BLaER1 treated with 17β-estradiol and CSF1 and Interleukin-3, amounts not matched to agents 10 nM and 100 nM (cell line): Measurements from ENCODE around the gene CENPC.

Experiments used
- H3K27ac ChIP-seq, 11 experiments: shearing (Covaris generic); formaldehyde crosslinking; 2 replicates each; pipeline ENCODE4 v1.8.1; 2022
- H3K27me3 ChIP-seq, 11 experiments: shearing (Covaris generic); formaldehyde crosslinking; 2 replicates each; pipeline ENCODE4 v1.8.1; 2022
- H3K36me3 ChIP-seq, 11 experiments: shearing (Covaris generic); formaldehyde crosslinking; 2 replicates each; pipeline ENCODE4 v1.8.1; 2022
- H3K4me1 ChIP-seq, 10 experiments: shearing (Covaris generic); formaldehyde crosslinking; 2 replicates each; pipeline ENCODE4 v1.8.1; 2022
- H3K4me2 ChIP-seq, 11 experiments: shearing (Covaris generic); formaldehyde crosslinking; 2 replicates each; pipeline ENCODE4 v1.8.1; 2022
- H3K4me3 ChIP-seq, 10 experiments: shearing (Covaris generic); formaldehyde crosslinking; 2 replicates each; pipeline ENCODE4 v1.8.1; 2022
- H3K9ac ChIP-seq, 11 experiments: shearing (Covaris generic); formaldehyde crosslinking; 2 replicates each; pipeline ENCODE4 v1.8.1; 2022
- H3K9me3 ChIP-seq, 11 experiments: shearing (Covaris generic); formaldehyde crosslinking; replicated peaks in 1 of 11; 2 replicates each; pipeline ENCODE4 v1.8.1; 2022
- H4K20me1 ChIP-seq, 11 experiments: shearing (Covaris generic); formaldehyde crosslinking; 2 replicates each; pipeline ENCODE4 v1.8.1; 2022
- Cebpa-rat ChIP-seq, 11 experiments: shearing (Covaris generic); IDR thresholded peaks; 2 replicates each; pipeline ENCODE4 v1.8.1; 2022

The CENPC gene

DNA sequence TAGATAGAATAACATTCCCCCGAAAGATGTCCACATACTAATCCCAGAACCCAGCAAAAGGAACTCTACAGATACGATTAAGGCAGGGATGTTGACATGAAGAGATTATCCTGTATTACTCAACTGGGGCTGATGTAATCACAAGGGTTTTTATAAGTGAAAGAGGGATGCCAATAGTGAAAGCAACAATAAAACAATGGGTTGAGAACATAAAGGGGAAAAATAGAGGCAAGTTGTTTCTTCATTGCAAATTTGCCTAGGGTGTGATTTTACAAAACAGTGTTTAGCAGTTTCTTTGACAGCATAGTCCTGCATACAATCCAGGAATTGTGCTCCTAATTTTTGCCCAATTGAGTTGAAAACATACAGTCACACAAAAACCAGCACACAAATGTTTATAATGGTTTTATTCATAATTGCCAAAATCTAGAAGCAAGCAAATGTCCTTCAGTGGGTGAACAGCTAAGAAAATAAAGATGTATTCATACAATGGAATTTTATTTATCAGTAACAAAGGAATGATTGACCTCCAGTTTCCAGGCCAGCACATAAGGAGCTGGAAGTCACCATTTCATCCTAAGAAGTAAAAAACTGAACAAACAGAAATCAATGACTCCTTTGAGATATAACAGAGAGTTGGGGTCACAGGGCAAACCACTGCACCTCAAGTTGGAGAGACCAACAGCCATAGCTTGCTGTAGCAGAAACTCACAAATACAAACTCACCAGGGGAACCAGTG lies 107.2 kb downstream of the CENPC start:
- Histone ChIP-seq H3K9me3 (peaks cover 0 to 7% (median 0%) of the 10 kb centered on the region in 11 experiments; a peak in 2 of 22 replicates), H3K27me3 (no peaks in the 10 kb centered on the region), H3K27ac (no peak overlapping the region), H3K9ac (no peak overlapping the region), H3K36me3 (peaks cover 9 to 57% (median 20%) of the 10 kb centered on the region in 11 experiments; a peak in 18 of 22 replicates), H3K4me1 (peaks cover 0 to 7% (median 0%) of the 10 kb centered on the region in 10 experiments; a peak in 1 of 20 replicates), H4K20me1 (no peaks in the 10 kb centered on the region), H3K4me3 (no peak overlapping the region), H3K4me2 (peak overlapping the region in 1 of 11 experiments; percentile 12; a peak in 1 of 22 replicates)
- no peak for TF ChIP-seq Cebpa-rat (IDR thresholded peaks at IDR 0.05)

DNA sequence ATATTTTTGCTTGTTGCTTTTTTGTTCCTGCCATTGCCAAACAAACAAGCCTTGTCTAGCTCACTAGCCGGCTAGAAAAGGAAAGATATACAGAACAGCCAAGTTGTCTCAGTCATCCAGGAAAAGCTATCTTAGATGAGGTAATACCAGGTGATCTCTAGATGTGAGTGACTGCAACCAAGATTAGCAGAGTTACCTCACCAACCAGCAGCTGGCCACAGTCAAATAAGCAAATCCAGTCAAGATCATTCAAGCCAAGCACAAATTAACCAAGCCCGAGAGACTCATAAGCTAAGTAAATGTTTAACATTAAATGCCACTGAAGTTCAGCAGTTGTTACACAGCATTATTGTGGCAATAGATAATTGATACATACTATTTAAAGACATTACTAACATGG lies 108.6 kb downstream of the CENPC start:
- Histone ChIP-seq H3K36me3 (peaks cover 2 to 44% (median 16%) of the 10 kb centered on the region in 11 experiments; a peak in 17 of 22 replicates), H3K4me3 (no peak overlapping the region), H3K27ac (no peak overlapping the region), H3K9me3 (peaks cover 0 to 5% (median 0%) of the 10 kb centered on the region in 11 experiments; a peak in 1 of 22 replicates), H4K20me1 (no peaks in the 10 kb centered on the region), H3K27me3 (no peaks in the 10 kb centered on the region), H3K9ac (no peak overlapping the region), H3K4me1 (peaks cover 0 to 7% (median 0%) of the 10 kb centered on the region in 10 experiments; a peak in 1 of 20 replicates), H3K4me2 (no peak overlapping the region)
- no peak for TF ChIP-seq Cebpa-rat (IDR thresholded peaks at IDR 0.05)

DNA sequence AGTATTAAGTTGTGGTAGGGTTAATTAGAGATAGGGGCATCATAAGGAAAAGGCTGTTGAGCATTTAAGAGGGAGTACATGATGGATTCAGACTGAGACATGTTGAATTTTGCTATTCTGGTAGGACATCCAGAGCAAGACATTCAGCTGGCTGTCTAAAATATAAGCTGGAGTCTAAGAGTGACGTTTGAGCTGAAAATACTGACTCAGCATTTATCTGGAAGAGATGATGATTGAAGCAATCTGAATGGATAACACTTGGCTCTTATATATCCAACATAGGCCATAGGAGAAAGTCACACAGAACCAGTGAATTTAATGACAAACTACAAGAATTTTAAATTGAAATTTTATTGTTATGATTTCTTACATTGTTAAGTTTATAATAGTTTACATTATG lies 114.3 kb downstream of the CENPC start:
- H4K20me1 ChIP-seq: no peaks in the 10 kb centered on the region
- H3K27me3 ChIP-seq: no peaks in the 10 kb centered on the region
- no peaks in the 10 kb centered on the region for H3K4me1 ChIP-seq
- no peak overlapping the region for H3K4me2 ChIP-seq
- H3K9me3 ChIP-seq: 0 out of 22 replicates have a peak, but pooled peaks cover 0 to 5% (median 0%) of the 10 kb centered on the region in 11 experiments
- peaks cover 0 to 23% (median 12%) of the 10 kb centered on the region in 11 experiments; a peak in 11 of 22 replicates for H3K36me3 ChIP-seq
- no peak overlapping the region for H3K9ac ChIP-seq
- H3K4me3 ChIP-seq: no peak overlapping the region
- TF ChIP-seq Cebpa-rat (IDR thresholded peaks at IDR 0.05): no peak
- no peak overlapping the region for H3K27ac ChIP-seq

DNA sequence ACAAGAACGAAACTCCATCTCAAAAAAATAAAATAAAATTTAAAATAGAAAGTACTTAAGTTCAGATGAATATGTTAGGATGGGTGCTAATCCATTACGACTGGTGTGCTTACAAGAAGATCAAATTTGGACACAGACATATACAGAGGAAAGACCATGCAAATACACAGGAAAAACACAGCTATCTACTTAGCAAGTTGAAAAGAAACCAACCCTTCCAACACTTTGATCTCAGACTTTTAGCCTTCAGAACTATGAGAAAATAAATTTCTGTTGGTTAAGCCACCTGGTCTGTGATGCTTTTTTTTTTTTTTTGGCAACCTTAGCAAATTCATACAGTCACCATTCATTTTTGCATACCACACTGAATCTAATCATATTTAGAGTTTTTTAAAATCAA lies 116.5 kb downstream of the CENPC start:
- no peak overlapping the region for H3K4me2 ChIP-seq
- H3K27me3 ChIP-seq: no peaks in the 10 kb centered on the region
- no peak for TF ChIP-seq Cebpa-rat (IDR thresholded peaks at IDR 0.05)
- no peaks in the 10 kb centered on the region for H3K9me3 ChIP-seq
- no peak overlapping the region for H3K27ac ChIP-seq
- no peaks in the 10 kb centered on the region for H4K20me1 ChIP-seq
- no peak overlapping the region for H3K9ac ChIP-seq
- no peak overlapping the region for H3K4me3 ChIP-seq
- H3K36me3 ChIP-seq: peaks cover 0 to 11% (median 5%) of the 10 kb centered on the region in 11 experiments; a peak in 7 of 22 replicates
- H3K4me1 ChIP-seq: no peaks in the 10 kb centered on the region
